HepG2 (cell line): Measurements from ENCODE around the gene TUBA4A. TPM values are rescaled to one million over a fixed set of nuclear protein-coding genes. Genes with fewer than 3 reads are reported as not detected.

Experiments
- HNRNPLL ChIP-seq: fragments of 200-400 bp; formaldehyde crosslinking; IDR thresholded peaks from 2 replicates; pipeline ENCODE4 v1.6.1; 2017; ENCODE audit warnings: mild to moderate bottlenecking, low read depth, low read length; ENCODE audit not compliant: poor library complexity, severe bottlenecking
- MAFG ChIP-seq: sonication (generic); formaldehyde crosslinking; IDR thresholded peaks from 2 replicates; pipeline ENCODE4 v1.5.1; 2020; ENCODE audit warnings: mild to moderate bottlenecking, missing genetic modification reagents
- PCBP2 ChIP-seq: fragments of 200-400 bp; formaldehyde crosslinking; optimal IDR thresholded peaks from 2 replicates; pipeline ENCODE3; 2018; ENCODE audit warnings: low read length, low read depth; ENCODE audit not compliant: poor library complexity, severe bottlenecking
- PLRG1 ChIP-seq: fragments of 450-650 bp; conservative IDR thresholded peaks from 2 replicates; pipeline ENCODE4 v1.6.1; 2016
- RELA ChIP-seq: sonication (generic); formaldehyde crosslinking; IDR thresholded peaks from 2 replicates; pipeline ENCODE4 v1.4.0; 2020; ENCODE audit warnings: missing genetic modification reagents
- SIX1 ChIP-seq: sonication (generic); formaldehyde crosslinking; IDR thresholded peaks from 2 replicates; pipeline ENCODE4 v1.4.0; 2020; ENCODE audit warnings: missing genetic modification reagents, borderline replicate concordance
- ZNF775 ChIP-seq: sonication (generic); formaldehyde crosslinking; IDR thresholded peaks from 2 replicates; pipeline ENCODE4 v1.4.0; 2020; ENCODE audit warnings: missing genetic modification reagents, mild to moderate bottlenecking, moderate library complexity, borderline replicate concordance
- ZNF841 ChIP-seq: sonication (generic); formaldehyde crosslinking; IDR thresholded peaks from 2 replicates; pipeline ENCODE4 v1.8.1; 2023; ENCODE audit warnings: missing genetic modification reagents, borderline replicate concordance
- polyA plus RNA-seq, 8 experiments: library from polyadenylated mRNA; depleted of rRNA in 3 of 8; stranded (reverse) in 7 of 8; unstranded in 1 of 8; fragments of >200 nt; fragmentation: Illumina TruSeq in 4 of 8; extraction: Trizol in 4 of 8; gene quantifications; 2 replicates each; pipeline versions ENCODE4 v1.2.1 to v1.2.3, GENCODE V29; 2011 to 2016; ENCODE audit warnings: low read depth in 4 of 8, missing spikeins in 1 of 8, mixed read lengths in 1 of 8; ENCODE audit not compliant: insufficient read depth in 1 of 8
- total RNA-seq, 5 experiments: library from RNA; depleted of rRNA; stranded (reverse); fragments of >200 nt; fragmentation: Illumina TruSeq; extraction: Trizol; gene quantifications; 2 replicates each; pipeline ENCODE4 v1.2.3, GENCODE V29; 2016; ENCODE audit warnings: low read depth in 1 of 5
- TF ChIP-seq, protein P1 (sequence below): sonication (generic); formaldehyde crosslinking; IDR thresholded peaks from 2 replicates; pipeline ENCODE4 v1.5.1; 2020; ENCODE audit warnings: missing genetic modification reagents, mild to moderate bottlenecking, borderline replicate concordance
- TF ChIP-seq, protein P2 (sequence below), 2 experiments: fragments of 450-650 bp in 1 of 2; sonication (generic) in 1 of 2; formaldehyde crosslinking in 1 of 2; IDR thresholded peaks; 2 replicates each; pipeline versions ENCODE4 v1.6.1 to v1.8.0; 2016 to 2022; ENCODE audit warnings: antibody characterized with exemption in 1 of 2, mild to moderate bottlenecking in 1 of 2, missing genetic modification reagents in 1 of 2
- TF ChIP-seq, protein P3 (sequence below): sonication (generic); formaldehyde crosslinking; IDR thresholded peaks from 2 replicates; pipeline ENCODE4 v1.5.1; 2020; ENCODE audit warnings: missing genetic modification reagents, mild to moderate bottlenecking, borderline replicate concordance
- TF ChIP-seq, protein P4 (sequence below): sonication (generic); formaldehyde crosslinking; IDR thresholded peaks from 2 replicates; pipeline ENCODE4 v1.8.0; 2022; ENCODE audit warnings: mild to moderate bottlenecking, missing genetic modification reagents

TUBA4A gene
- total and polyA plus RNA-seq, 2 of the 13 experiments (the other 11 are each of a cell fraction or from before 2014, with no cell fraction given) = 1.3 to 12.7 TPM

DNA sequence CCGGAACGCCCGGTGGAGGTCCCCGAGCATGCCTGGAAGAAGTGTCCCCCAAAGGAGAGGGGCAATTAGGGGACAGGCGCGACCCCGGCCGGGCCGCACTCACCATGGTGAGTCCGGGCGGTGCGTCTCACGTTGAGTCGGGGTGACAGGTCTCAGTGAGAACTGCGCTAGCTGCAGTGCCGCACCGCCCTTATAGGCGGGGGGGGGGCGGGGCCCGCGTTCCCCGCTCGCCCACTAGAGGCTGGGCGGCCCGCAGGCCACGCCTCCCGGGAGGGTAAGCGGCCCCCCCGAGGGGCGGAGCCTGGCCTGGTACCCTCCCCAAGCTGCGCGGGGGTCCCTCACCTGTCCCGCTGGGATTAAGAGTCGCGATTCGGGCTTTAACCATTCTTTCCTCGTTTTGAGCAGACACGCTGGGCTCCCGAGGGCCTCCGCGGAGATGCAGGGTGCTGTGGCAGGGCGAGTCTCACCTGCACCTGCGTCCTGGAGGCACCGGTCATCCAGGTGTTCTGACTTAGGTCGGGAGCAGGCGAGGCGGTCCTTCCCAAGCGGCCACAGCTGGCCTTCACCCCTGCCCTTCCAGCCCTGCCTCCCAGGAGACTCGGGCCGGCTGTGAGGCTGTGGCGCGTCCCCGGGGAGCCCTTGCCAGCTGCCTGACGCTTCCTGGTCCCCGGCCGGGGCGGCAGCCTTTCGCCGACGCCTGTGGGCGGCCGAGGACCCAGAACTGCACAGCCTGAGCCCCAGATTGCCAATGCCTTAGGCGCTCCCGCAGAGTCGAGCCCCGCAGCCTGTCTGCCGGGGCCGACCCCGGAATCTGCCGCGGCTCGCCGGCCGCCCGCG is at the start of gene TUBA4A (continued):
- TF ChIP-seq, protein P1, sequence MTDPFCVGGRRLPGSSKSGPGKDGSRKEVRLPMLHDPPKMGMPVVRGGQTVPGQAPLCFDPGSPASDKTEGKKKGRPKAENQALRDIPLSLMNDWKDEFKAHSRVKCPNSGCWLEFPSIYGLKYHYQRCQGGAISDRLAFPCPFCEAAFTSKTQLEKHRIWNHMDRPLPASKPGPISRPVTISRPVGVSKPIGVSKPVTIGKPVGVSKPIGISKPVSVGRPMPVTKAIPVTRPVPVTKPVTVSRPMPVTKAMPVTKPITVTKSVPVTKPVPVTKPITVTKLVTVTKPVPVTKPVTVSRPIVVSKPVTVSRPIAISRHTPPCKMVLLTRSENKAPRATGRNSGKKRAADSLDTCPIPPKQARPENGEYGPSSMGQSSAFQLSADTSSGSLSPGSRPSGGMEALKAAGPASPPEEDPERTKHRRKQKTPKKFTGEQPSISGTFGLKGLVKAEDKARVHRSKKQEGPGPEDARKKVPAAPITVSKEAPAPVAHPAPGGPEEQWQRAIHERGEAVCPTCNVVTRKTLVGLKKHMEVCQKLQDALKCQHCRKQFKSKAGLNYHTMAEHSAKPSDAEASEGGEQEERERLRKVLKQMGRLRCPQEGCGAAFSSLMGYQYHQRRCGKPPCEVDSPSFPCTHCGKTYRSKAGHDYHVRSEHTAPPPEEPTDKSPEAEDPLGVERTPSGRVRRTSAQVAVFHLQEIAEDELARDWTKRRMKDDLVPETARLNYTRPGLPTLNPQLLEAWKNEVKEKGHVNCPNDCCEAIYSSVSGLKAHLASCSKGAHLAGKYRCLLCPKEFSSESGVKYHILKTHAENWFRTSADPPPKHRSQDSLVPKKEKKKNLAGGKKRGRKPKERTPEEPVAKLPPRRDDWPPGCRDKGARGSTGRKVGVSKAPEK (CRISPR knock-in tag) = no peak
- TF ChIP-seq, protein P2, sequence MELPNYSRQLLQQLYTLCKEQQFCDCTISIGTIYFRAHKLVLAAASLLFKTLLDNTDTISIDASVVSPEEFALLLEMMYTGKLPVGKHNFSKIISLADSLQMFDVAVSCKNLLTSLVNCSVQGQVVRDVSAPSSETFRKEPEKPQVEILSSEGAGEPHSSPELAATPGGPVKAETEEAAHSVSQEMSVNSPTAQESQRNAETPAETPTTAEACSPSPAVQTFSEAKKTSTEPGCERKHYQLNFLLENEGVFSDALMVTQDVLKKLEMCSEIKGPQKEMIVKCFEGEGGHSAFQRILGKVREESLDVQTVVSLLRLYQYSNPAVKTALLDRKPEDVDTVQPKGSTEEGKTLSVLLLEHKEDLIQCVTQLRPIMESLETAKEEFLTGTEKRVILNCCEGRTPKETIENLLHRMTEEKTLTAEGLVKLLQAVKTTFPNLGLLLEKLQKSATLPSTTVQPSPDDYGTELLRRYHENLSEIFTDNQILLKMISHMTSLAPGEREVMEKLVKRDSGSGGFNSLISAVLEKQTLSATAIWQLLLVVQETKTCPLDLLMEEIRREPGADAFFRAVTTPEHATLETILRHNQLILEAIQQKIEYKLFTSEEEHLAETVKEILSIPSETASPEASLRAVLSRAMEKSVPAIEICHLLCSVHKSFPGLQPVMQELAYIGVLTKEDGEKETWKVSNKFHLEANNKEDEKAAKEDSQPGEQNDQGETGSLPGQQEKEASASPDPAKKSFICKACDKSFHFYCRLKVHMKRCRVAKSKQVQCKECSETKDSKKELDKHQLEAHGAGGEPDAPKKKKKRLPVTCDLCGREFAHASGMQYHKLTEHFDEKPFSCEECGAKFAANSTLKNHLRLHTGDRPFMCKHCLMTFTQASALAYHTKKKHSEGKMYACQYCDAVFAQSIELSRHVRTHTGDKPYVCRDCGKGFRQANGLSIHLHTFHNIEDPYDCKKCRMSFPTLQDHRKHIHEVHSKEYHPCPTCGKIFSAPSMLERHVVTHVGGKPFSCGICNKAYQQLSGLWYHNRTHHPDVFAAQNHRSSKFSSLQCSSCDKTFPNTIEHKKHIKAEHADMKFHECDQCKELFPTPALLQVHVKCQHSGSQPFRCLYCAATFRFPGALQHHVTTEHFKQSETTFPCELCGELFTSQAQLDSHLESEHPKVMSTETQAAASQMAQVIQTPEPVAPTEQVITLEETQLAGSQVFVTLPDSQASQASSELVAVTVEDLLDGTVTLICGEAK (IDR thresholded peaks at IDR 0.05) = no peak
- TF ChIP-seq, protein P2 (CRISPR knock-in tag; IDR thresholded peaks at IDR 0.05) = no peak
- TF ChIP-seq, protein P3, sequence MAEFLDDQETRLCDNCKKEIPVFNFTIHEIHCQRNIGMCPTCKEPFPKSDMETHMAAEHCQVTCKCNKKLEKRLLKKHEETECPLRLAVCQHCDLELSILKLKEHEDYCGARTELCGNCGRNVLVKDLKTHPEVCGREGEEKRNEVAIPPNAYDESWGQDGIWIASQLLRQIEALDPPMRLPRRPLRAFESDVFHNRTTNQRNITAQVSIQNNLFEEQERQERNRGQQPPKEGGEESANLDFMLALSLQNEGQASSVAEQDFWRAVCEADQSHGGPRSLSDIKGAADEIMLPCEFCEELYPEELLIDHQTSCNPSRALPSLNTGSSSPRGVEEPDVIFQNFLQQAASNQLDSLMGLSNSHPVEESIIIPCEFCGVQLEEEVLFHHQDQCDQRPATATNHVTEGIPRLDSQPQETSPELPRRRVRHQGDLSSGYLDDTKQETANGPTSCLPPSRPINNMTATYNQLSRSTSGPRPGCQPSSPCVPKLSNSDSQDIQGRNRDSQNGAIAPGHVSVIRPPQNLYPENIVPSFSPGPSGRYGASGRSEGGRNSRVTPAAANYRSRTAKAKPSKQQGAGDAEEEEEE (CRISPR knock-in tag) = no peak
- TF ChIP-seq MAFG (CRISPR knock-in tag) (no peak), PLRG1 (no peak), SIX1 (no peak), ZNF841 (CRISPR knock-in tag) (no peak), HNRNPLL (peak; percentile 72), PCBP2 (no peak), RELA (CRISPR knock-in tag) (no peak), ZNF775 (no peak)
- TF ChIP-seq, protein P4, sequence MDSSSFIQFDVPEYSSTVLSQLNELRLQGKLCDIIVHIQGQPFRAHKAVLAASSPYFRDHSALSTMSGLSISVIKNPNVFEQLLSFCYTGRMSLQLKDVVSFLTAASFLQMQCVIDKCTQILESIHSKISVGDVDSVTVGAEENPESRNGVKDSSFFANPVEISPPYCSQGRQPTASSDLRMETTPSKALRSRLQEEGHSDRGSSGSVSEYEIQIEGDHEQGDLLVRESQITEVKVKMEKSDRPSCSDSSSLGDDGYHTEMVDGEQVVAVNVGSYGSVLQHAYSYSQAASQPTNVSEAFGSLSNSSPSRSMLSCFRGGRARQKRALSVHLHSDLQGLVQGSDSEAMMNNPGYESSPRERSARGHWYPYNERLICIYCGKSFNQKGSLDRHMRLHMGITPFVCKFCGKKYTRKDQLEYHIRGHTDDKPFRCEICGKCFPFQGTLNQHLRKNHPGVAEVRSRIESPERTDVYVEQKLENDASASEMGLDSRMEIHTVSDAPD (CRISPR knock-in tag) = 0 out of 2 replicates have a peak, but pooled peaks have one; percentile 51
